Occipital lobe (tissue), 2 donors: ENCODE measurements around the gene GLIPR2. TPM values are rescaled to one million over a fixed set of nuclear protein-coding genes. Genes with fewer than 3 reads are reported as not detected.
A peak's percentile ranks its signal among the peaks of the same experiment; 100 is the strongest.
"Not testable (repeated sequence)": the region's sequence is repeated elsewhere in the genome, so short reads cannot be mapped to it uniquely, and the experiment has no call there.

Experiments
- DNase-seq: peaks from one replicate; lab custom pipeline; 2025; lab: John Stamatoyannopoulos, UW
- total RNA-seq: library from RNA; depleted of rRNA; stranded (reverse); fragments of >200 nt; gene quantifications from one replicate; pipeline ENCODE4 v1.2.3, GENCODE V29; 2014

GLIPR2 gene
- 9.2 TPM for total RNA-seq

GRCh38 chr9:36136272-36136893 lies at the start of gene GLIPR2:
TSS of gene GLIPR2 (plus strand) at chr9:36136733. CDS start at chr9:36136779, 46 bp downstream.
- DNase-seq, result peak; percentile 67

GRCh38 chr9:36087054-36087453 lies 49.5 kb upstream of the GLIPR2 start:
- DNase-seq, result not testable (repeated sequence)

GRCh38 chr9:36088020-36088419 lies 48.5 kb upstream of the GLIPR2 start:
- no peak for DNase-seq

- DNase-seq, result no peak
Observed at GRCh38 chr9:36091026-36091953, 45.2 kb upstream of the GLIPR2 start.

- DNase-seq, result no peak
Observed at GRCh38 chr9:36092014-36092413, 44.5 kb upstream of the GLIPR2 start.

GRCh38 chr9:36092509-36093215 lies 43.9 kb upstream of the GLIPR2 start:
- DNase-seq, result no peak

GRCh38 chr9:36093384-36093783 lies 43.1 kb upstream of the GLIPR2 start:
- no peak for DNase-seq

GRCh38 chr9:36099718-36100117 lies 36.8 kb upstream of the GLIPR2 start:
- DNase-seq, result no peak

GRCh38 chr9:36100532-36100931 lies 36.0 kb upstream of the GLIPR2 start:
- no peak for DNase-seq

- peak; percentile 14 for DNase-seq
Observed at GRCh38 chr9:36101916-36102741, 34.4 kb upstream of the GLIPR2 start.

GRCh38 chr9:36102742-36103495 lies 33.6 kb upstream of the GLIPR2 start:
- peak; percentile 52 for DNase-seq

- DNase-seq, result no peak
Observed at GRCh38 chr9:36109071-36109470, 27.5 kb upstream of the GLIPR2 start.

GRCh38 chr9:36110434-36110833 lies 26.1 kb upstream of the GLIPR2 start:
- no peak for DNase-seq

GRCh38 chr9:36112516-36112915 lies 24.0 kb upstream of the GLIPR2 start:
- DNase-seq, result no peak

GRCh38 chr9:36113999-36114398 lies 22.5 kb upstream of the GLIPR2 start:
- DNase-seq, result no peak

GRCh38 chr9:36116593-36116992 lies 19.9 kb upstream of the GLIPR2 start:
- DNase-seq, result no peak

GRCh38 chr9:36118201-36118600 lies 18.3 kb upstream of the GLIPR2 start:
- no peak for DNase-seq

- no peak for DNase-seq
Observed at GRCh38 chr9:36118706-36119105, 17.8 kb upstream of the GLIPR2 start.

GRCh38 chr9:36119476-36119875 lies 17.1 kb upstream of the GLIPR2 start:
- no peak for DNase-seq

GRCh38 chr9:36120705-36121104 lies 15.8 kb upstream of the GLIPR2 start:
- DNase-seq, result no peak
